Panc1 (cell line): Measurements from ENCODE around the gene MCF2L2.

Experiments
- POLR2AphosphoS5 ChIP-seq: IDR thresholded peaks from 2 replicates; pipeline ENCODE4 v1.6.1; 2012; ENCODE audit warnings: mild to moderate bottlenecking, low read depth, low read length, moderate library complexity
- TCF7L2 ChIP-seq: IDR thresholded peaks from 2 replicates; pipeline ENCODE4 v1.6.1; 2011; ENCODE audit warnings: mild to moderate bottlenecking, low read depth, low read length, inconsistent platforms
- TF ChIP-seq, protein P1 (sequence below): fragments of 450-650 bp; IDR thresholded peaks from 2 replicates; pipeline ENCODE4 v1.5.1; 2017; ENCODE audit warnings: mild to moderate bottlenecking
- TF ChIP-seq, protein P2 (sequence below), 2 experiments: IDR thresholded peaks; 2 replicates each; pipeline ENCODE4 v1.6.1; 2011 to 2012; ENCODE audit warnings: low read depth in 2 of 2, control low read depth in 1 of 2, low read length in 1 of 2, mild to moderate bottlenecking in 1 of 2, moderate library complexity in 1 of 2; ENCODE audit not compliant: insufficient read depth in 1 of 2

DNA sequence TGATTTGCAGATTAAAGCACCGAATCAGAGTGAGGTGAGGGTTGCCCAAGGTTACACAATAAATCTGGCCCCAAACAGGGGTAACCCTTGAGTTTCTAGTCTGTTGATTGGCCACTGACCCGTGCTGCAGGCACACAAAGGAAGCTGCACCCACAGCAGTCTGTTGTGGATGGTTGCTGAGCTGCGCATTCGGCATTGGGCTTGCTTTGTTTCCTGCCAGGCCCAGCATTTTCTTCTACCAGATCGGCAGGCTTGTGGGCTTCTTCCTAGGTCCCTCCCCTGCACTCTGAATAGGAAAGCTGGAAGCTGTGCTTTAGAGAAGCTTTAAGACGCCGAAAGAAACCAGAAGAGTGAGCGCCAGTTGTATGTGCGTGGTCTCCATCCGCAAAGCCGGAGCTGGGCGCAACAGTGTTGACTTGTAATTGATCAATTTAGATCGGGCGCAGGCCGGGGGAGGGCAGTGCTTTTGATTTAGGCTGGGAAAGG, 163.2 kb downstream of the MCF2L2 start:
- TF ChIP-seq, protein P1, sequence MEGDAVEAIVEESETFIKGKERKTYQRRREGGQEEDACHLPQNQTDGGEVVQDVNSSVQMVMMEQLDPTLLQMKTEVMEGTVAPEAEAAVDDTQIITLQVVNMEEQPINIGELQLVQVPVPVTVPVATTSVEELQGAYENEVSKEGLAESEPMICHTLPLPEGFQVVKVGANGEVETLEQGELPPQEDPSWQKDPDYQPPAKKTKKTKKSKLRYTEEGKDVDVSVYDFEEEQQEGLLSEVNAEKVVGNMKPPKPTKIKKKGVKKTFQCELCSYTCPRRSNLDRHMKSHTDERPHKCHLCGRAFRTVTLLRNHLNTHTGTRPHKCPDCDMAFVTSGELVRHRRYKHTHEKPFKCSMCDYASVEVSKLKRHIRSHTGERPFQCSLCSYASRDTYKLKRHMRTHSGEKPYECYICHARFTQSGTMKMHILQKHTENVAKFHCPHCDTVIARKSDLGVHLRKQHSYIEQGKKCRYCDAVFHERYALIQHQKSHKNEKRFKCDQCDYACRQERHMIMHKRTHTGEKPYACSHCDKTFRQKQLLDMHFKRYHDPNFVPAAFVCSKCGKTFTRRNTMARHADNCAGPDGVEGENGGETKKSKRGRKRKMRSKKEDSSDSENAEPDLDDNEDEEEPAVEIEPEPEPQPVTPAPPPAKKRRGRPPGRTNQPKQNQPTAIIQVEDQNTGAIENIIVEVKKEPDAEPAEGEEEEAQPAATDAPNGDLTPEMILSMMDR, result no peak
- TF ChIP-seq POLR2AphosphoS5 (no peak), TCF7L2 (no peak)
- TF ChIP-seq, protein P2, sequence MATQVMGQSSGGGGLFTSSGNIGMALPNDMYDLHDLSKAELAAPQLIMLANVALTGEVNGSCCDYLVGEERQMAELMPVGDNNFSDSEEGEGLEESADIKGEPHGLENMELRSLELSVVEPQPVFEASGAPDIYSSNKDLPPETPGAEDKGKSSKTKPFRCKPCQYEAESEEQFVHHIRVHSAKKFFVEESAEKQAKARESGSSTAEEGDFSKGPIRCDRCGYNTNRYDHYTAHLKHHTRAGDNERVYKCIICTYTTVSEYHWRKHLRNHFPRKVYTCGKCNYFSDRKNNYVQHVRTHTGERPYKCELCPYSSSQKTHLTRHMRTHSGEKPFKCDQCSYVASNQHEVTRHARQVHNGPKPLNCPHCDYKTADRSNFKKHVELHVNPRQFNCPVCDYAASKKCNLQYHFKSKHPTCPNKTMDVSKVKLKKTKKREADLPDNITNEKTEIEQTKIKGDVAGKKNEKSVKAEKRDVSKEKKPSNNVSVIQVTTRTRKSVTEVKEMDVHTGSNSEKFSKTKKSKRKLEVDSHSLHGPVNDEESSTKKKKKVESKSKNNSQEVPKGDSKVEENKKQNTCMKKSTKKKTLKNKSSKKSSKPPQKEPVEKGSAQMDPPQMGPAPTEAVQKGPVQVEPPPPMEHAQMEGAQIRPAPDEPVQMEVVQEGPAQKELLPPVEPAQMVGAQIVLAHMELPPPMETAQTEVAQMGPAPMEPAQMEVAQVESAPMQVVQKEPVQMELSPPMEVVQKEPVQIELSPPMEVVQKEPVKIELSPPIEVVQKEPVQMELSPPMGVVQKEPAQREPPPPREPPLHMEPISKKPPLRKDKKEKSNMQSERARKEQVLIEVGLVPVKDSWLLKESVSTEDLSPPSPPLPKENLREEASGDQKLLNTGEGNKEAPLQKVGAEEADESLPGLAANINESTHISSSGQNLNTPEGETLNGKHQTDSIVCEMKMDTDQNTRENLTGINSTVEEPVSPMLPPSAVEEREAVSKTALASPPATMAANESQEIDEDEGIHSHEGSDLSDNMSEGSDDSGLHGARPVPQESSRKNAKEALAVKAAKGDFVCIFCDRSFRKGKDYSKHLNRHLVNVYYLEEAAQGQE (IDR thresholded peaks at IDR 0.05; ENCODE audit: insufficient read depth in 1 of 2, low read depth in 2 of 2, low read length in 1 of 2), result no peak
